ENCODE results near the gene PCDHB10. TPM values are rescaled to one million over a fixed set of nuclear protein-coding genes. Genes with fewer than 3 reads are reported as not detected.
"Not testable (repeated sequence)": the region's sequence is repeated elsewhere in the genome, so short reads cannot be mapped to it uniquely, and the experiment has no call there.

PCDHB10 gene
- total RNA-seq, 1 donor, result not detected

- H3K9me3 ChIP-seq (ENCODE audit: low read depth, low read length); H3K4me3 ChIP-seq (ENCODE audit: low read length); H3K4me1 ChIP-seq (ENCODE audit: insufficient read depth, low read length): not testable (repeated sequence)
- peaks cover 48% of the 10 kb centered on the region for H3K27me3 ChIP-seq (ENCODE audit: insufficient read depth, low read length)
Observed at GRCh38 chr5:141210849-141211248, 18.7 kb downstream of the PCDHB10 start.

GRCh38 chr5:141213656-141214339, 21.6 kb downstream of the PCDHB10 start, which contains the start of gene PCDHB13:
Gene PCDHB13, plus strand, starts transcription at chr5:141213919. Its CDS starts 205 bp downstream, at chr5:141214124.
- peaks cover 32% of the 10 kb centered on the region for H3K27me3 ChIP-seq (ENCODE audit: insufficient read depth, low read length)
- H3K4me1 ChIP-seq (ENCODE audit: insufficient read depth, low read length); H3K4me3 ChIP-seq (ENCODE audit: low read length); H3K9me3 ChIP-seq (ENCODE audit: low read depth, low read length): not testable (repeated sequence)

DNA sequence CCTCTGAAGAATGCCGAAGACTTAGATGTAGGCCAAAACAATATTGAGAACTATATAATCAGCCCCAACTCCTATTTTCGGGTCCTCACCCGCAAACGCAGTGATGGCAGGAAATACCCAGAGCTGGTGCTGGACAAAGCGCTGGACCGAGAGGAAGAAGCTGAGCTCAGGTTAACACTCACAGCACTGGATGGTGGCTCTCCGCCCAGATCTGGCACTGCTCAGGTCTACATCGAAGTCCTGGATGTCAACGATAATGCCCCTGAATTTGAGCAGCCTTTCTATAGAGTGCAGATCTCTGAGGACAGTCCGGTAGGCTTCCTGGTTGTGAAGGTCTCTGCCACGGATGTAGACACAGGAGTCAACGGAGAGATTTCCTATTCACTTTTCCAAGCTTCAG, 22.4 kb downstream of the PCDHB10 start:
- H3K9me3 ChIP-seq (ENCODE audit: low read depth, low read length); H3K4me3 ChIP-seq (ENCODE audit: low read length); H3K4me1 ChIP-seq (ENCODE audit: insufficient read depth, low read length): not testable (repeated sequence)
- peaks cover 29% of the 10 kb centered on the region for H3K27me3 ChIP-seq (ENCODE audit: insufficient read depth, low read length)

DNA sequence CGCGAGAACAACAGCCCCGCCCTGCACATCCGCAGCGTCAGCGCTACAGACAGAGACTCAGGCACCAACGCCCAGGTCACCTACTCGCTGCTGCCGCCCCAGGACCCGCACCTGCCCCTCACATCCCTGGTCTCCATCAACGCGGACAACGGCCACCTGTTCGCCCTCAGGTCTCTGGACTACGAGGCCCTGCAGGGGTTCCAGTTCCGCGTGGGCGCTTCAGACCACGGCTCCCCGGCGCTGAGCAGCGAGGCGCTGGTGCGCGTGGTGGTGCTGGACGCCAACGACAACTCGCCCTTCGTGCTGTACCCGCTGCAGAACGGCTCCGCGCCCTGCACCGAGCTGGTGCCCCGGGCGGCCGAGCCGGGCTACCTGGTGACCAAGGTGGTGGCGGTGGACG, 23.4 kb downstream of the PCDHB10 start:
- not testable (repeated sequence) for H3K4me1 ChIP-seq (ENCODE audit: insufficient read depth, low read length); H3K9me3 ChIP-seq (ENCODE audit: low read depth, low read length); H3K4me3 ChIP-seq (ENCODE audit: low read length)
- H3K27me3 ChIP-seq (ENCODE audit: insufficient read depth, low read length), result peaks cover 27% of the 10 kb centered on the region

GRCh38 chr5:141216035-141216434, 23.9 kb downstream of the PCDHB10 start:
- H3K4me1 ChIP-seq (ENCODE audit: insufficient read depth, low read length); H3K4me3 ChIP-seq (ENCODE audit: low read length); H3K9me3 ChIP-seq (ENCODE audit: low read depth, low read length): not testable (repeated sequence)
- H3K27me3 ChIP-seq (ENCODE audit: insufficient read depth, low read length), result peaks cover 25% of the 10 kb centered on the region

DNA sequence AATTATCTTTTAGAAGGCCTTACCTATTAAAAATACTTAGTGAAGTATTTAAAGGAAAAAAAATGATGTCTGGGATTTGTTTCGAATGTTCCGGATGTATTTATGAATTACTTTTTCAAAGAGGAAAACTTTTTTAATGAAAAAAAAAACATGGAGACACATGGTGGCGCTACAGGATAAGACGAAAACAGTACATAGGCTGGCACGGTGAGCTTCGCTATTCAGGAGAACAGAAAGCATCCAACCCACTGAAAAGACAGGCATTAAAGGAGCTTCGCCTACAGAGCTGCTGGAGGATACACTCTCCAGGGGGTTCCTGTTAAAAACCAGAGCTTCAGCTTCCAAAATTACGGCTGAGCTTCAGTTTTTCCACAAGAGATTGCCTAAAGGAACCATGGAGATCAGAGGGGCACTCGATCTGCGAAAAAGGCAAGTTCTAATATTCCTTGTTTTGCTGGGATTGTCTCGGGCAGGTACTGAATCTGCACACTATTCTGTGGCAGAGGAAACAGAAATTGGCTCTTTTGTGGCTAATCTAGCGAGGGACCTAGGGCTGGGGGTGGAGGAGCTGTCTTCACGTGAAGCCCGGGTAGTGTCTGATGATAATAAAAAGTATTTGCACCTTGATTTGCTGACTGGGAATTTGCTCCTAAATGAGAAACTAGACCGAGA, 31.1 kb downstream of the PCDHB10 start, which contains the start of gene PCDHB14:
Gene PCDHB14 (plus strand): TSS at position 232 of the 672 bp plus-strand sequence. CDS start 163 bp downstream, at position 395.
- Histone ChIP-seq H3K4me3 (ENCODE audit: low read length) (no peak within 1 kb of the TSS), H3K27me3 (ENCODE audit: insufficient read depth, low read length) (peaks cover 45% of the 10 kb centered on the region), H3K4me1 (ENCODE audit: insufficient read depth, low read length) (no peaks in the 10 kb centered on the region), H3K9me3 (ENCODE audit: low read depth, low read length) (peaks cover 8% of the 10 kb centered on the region)

DNA sequence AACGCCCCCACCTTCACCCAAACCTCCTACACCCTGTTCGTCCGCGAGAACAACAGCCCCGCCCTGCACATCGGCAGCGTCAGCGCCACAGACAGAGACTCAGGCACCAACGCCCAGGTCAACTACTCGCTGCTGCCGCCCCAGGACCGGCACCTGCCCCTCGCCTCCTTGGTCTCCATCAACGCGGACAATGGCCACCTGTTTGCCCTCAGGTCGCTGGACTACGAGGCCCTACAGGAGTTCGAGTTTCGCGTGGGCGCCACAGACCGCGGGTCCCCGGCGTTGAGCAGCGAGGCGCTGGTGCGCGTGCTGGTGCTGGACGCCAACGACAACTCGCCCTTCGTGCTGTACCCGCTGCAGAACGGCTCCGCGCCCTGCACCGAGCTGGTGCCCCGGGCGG, 32.7 kb downstream of the PCDHB10 start:
- H3K4me1 ChIP-seq (ENCODE audit: insufficient read depth, low read length); H3K4me3 ChIP-seq (ENCODE audit: low read length); H3K9me3 ChIP-seq (ENCODE audit: low read depth, low read length): not testable (repeated sequence)
- H3K27me3 ChIP-seq (ENCODE audit: insufficient read depth, low read length), result peaks cover 42% of the 10 kb centered on the region

DNA sequence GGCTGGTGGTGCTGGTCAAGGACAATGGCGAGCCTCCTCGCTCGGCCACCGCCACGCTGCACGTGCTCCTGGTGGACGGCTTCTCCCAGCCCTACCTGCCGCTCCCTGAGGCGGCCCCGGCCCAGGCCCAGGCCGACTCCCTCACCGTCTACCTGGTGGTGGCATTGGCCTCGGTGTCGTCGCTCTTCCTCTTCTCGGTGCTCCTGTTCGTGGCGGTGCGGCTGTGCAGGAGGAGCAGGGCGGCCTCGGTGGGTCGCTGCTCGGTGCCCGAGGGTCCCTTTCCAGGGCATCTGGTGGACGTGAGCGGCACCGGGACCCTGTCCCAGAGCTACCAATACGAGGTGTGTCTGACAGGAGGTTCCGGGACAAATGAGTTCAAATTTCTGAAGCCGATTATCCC, 33.3 kb downstream of the PCDHB10 start:
- Histone ChIP-seq H3K27me3 (ENCODE audit: insufficient read depth, low read length) (peaks cover 45% of the 10 kb centered on the region), H3K9me3 (ENCODE audit: low read depth, low read length) (peaks cover 11% of the 10 kb centered on the region)
- H3K4me1 ChIP-seq (ENCODE audit: insufficient read depth, low read length); H3K4me3 ChIP-seq (ENCODE audit: low read length): not testable (repeated sequence)

GRCh38 chr5:141234109-141234667, 42.0 kb downstream of the PCDHB10 start:
- peaks cover 43% of the 10 kb centered on the region for H3K27me3 ChIP-seq (ENCODE audit: insufficient read depth, low read length)
- peaks cover 31% of the 10 kb centered on the region for H3K9me3 ChIP-seq (ENCODE audit: low read depth, low read length)
- H3K4me1 ChIP-seq (ENCODE audit: insufficient read depth, low read length), result no peaks in the 10 kb centered on the region
- H3K4me3 ChIP-seq (ENCODE audit: low read length), result no peak overlapping the region

- H3K4me1 ChIP-seq (ENCODE audit: insufficient read depth, low read length); H3K4me3 ChIP-seq (ENCODE audit: low read length): not testable (repeated sequence)
- Histone ChIP-seq H3K27me3 (ENCODE audit: insufficient read depth, low read length) (peaks cover 57% of the 10 kb centered on the region), H3K9me3 (ENCODE audit: low read depth, low read length) (peaks cover 41% of the 10 kb centered on the region)
Observed at GRCh38 chr5:141235922-141236321, 43.8 kb downstream of the PCDHB10 start.

DNA sequence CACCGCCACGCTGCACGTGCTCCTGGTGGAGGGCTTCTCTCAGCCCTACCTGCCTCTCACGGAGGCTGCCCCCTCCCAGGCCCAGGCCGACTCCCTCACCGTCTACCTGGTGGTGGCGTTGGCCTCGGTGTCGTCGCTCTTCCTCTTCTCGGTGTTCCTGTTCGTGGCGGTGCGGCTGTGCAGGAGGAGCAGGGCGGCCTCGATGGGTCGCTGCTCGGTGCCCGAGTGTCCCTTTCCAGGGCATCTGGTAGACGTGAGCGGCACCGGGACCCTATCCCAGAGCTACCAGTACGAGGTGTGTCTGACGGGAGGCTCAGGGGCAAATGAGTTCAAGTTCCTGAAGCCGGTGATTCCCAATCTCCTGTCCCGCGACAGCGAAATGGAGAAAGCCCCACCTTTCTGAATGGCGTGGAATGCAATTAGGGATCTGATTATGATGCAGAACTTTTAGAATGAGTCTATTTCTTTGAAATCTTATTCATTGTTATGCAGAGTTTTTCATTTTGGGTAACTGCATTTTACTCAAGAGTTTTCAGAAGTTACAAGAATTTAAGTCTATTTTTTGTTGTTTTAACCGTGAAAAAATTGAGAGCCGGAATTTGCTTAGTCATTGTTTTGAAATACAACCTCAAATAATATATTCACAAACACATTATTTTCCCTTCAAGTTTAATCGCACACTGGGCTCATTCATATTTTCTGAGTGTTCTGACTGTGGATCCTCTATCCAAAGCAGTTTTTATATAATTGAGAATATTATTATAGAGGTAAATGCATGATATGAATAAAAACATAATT, 44.6 kb downstream of the PCDHB10 start:
- H3K9me3 ChIP-seq (ENCODE audit: low read depth, low read length), result peaks cover 41% of the 10 kb centered on the region
- peaks cover 58% of the 10 kb centered on the region for H3K27me3 ChIP-seq (ENCODE audit: insufficient read depth, low read length)
- H3K4me1 ChIP-seq (ENCODE audit: insufficient read depth, low read length), result no peaks in the 10 kb centered on the region

DNA sequence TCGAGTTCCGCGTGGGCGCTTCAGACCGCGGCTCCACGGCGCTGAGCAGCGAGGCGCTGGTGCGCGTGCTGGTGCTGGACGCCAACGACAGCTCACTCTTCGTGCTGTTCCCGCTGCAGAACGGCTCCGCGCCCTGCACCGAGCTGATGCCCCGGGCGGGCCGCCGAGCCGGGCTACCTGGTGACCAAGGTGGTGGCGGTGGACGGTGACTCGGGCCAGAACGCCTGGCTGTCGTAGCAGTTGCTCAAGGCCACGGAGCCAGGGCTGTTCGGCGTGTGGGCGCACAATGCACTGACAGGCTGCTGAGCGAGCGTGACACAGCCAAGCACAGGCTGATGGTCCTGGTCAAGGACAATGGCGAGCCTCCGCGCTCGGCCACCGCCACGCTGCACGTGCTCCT, 49.3 kb downstream of the PCDHB10 start:
- Histone ChIP-seq H3K4me1 (ENCODE audit: insufficient read depth, low read length) (no peaks in the 10 kb centered on the region), H3K9me3 (ENCODE audit: low read depth, low read length) (peaks cover 63% of the 10 kb centered on the region), H3K4me3 (ENCODE audit: low read length) (no peak overlapping the region), H3K27me3 (ENCODE audit: insufficient read depth, low read length) (peaks cover 60% of the 10 kb centered on the region)

More for the DNA sequence above, 44.6 kb downstream of the PCDHB10 start:
- no peak overlapping the region for H3K4me3 ChIP-seq (ENCODE audit: low read length)

Data from mononuclear cell (primary cell).